ENCODE data around the gene RYR1.

GRCh38 chr19:38508507-38508906, 75.0 kb downstream of the RYR1 start:
- TF ChIP-seq CTCF (conservative IDR thresholded peaks at IDR 0.05) (no peak), ZFX (IDR thresholded peaks at IDR 0.05) (no peak)

All from C4-2B (cell line).